Epithelial cell of proximal tubule (primary cell): Measurements from ENCODE around the gene CEMIP. TPM values are rescaled to one million over a fixed set of nuclear protein-coding genes. Genes with fewer than 3 reads are reported as not detected.

Source experiments
- DNase-seq: peaks from one replicate; pipeline ENCODE4 v3.0.0-alpha.2; 2011; ENCODE audit warnings: low read depth
- H3K4me3 ChIP-seq: 2 replicates; pipeline ENCODE4 v1.5.1; 2011; ENCODE audit warnings: low read depth, mild to moderate bottlenecking, low read length
- CTCF ChIP-seq: conservative IDR thresholded peaks from 2 replicates; pipeline ENCODE4 v1.5.1; 2012; ENCODE audit warnings: low read depth, mild to moderate bottlenecking, low read length
- total RNA-seq: library from RNA; depleted of rRNA; stranded (reverse); fragments of >200 nt; gene quantifications from 2 replicates; pipeline ENCODE4 v1.2.3, GENCODE V29; 2015

CEMIP gene
- total RNA-seq, 1 donor from 2014 or later: 0.06 TPM

GRCh38 chr15:80932989-80933388 lies 153.8 kb downstream of the CEMIP start:
- no peak for DNase-seq
- no peak for TF ChIP-seq CTCF
- no peak overlapping the region for H3K4me3 ChIP-seq

GRCh38 chr15:80934761-80935221 lies 155.6 kb downstream of the CEMIP start:
- DNase-seq: peak; percentile 9
- no peak for TF ChIP-seq CTCF

GRCh38 chr15:80936288-80937078 lies 157.3 kb downstream of the CEMIP start:
- H3K4me3 ChIP-seq: no peak overlapping the region
- no peak for TF ChIP-seq CTCF
- DNase-seq: no peak

More at GRCh38 chr15:80934761-80935221, 155.6 kb downstream of the CEMIP start:
- H3K4me3 ChIP-seq: no peak overlapping the region

GRCh38 chr15:80937718-80938117 lies 158.5 kb downstream of the CEMIP start:
- DNase-seq: no peak
- TF ChIP-seq CTCF: no peak

GRCh38 chr15:80939216-80939615 lies 160.0 kb downstream of the CEMIP start:
- no peak for DNase-seq
- TF ChIP-seq CTCF: no peak
- no peak overlapping the region for H3K4me3 ChIP-seq

More at GRCh38 chr15:80937718-80938117, 158.5 kb downstream of the CEMIP start:
- H3K4me3 ChIP-seq: no peak overlapping the region

GRCh38 chr15:80940331-80940730 lies 161.2 kb downstream of the CEMIP start:
- DNase-seq: no peak
- no peak overlapping the region for H3K4me3 ChIP-seq
- no peak for TF ChIP-seq CTCF

- TF ChIP-seq CTCF: no peak
- DNase-seq: no peak
These were observed 161.7 kb downstream of the CEMIP start for GRCh38 chr15:80940851-80941250.

More at GRCh38 chr15:80940851-80941250, 161.7 kb downstream of the CEMIP start:
- H3K4me3 ChIP-seq: no peak overlapping the region
